Amniotic stem cell (primary cell): ENCODE data around the gene GIPC1.
A peak's percentile ranks its signal among the peaks of the same experiment; 100 is the strongest.
"Not testable (repeated sequence)": the region's sequence is repeated elsewhere in the genome, so short reads cannot be mapped to it uniquely, and the experiment has no call there.

Source experiments
- DNase-seq: peaks from one replicate; lab custom pipeline; 2025; lab: John Stamatoyannopoulos, UW

GIPC1 gene

GRCh38 chr19:14517840-14518505, 22.0 kb upstream of the GIPC1 start, which contains the start of gene DNAJB1:
Gene DNAJB1 (minus strand): TSS chr19:14518397. CDS start chr19:14518349, 48 bp downstream.
- DNase-seq, result no peak

GRCh38 chr19:14517446-14517839, 21.5 kb upstream of the GIPC1 start:
- DNase-seq, result no peak

- no peak for DNase-seq
These were observed 21.0 kb upstream of the GIPC1 start for GRCh38 chr19:14516746-14517438.

- DNase-seq, result no peak
These were observed 20.2 kb upstream of the GIPC1 start for GRCh38 chr19:14516048-14516534.

GRCh38 chr19:14515501-14516047, 19.6 kb upstream of the GIPC1 start:
- DNase-seq, result no peak

GRCh38 chr19:14514215-14514863, 18.4 kb upstream of the GIPC1 start:
- DNase-seq, result no peak

- DNase-seq, result no peak
These were observed 16.6 kb upstream of the GIPC1 start for GRCh38 chr19:14512406-14512961.

GRCh38 chr19:14511229-14511593, 15.3 kb upstream of the GIPC1 start:
- DNase-seq, result no peak

- DNase-seq, result no peak
These were observed 14.6 kb upstream of the GIPC1 start for GRCh38 chr19:14510311-14511228.

- DNase-seq, result no peak
These were observed 12.0 kb upstream of the GIPC1 start for GRCh38 chr19:14507704-14508542.

- peak; percentile 34 for DNase-seq
These were observed 9.7 kb upstream of the GIPC1 start for GRCh38 chr19:14505488-14506239.

- DNase-seq, result not testable (repeated sequence)
These were observed 8.6 kb upstream of the GIPC1 start for GRCh38 chr19:14504575-14504974.

GRCh38 chr19:14503285-14503684, 7.4 kb upstream of the GIPC1 start:
- DNase-seq, result no peak

GRCh38 chr19:14502334-14503092, 6.6 kb upstream of the GIPC1 start:
- DNase-seq, result no peak

- no peak for DNase-seq
These were observed 1.4 kb upstream of the GIPC1 start for GRCh38 chr19:14497228-14497921.

GRCh38 chr19:14496834-14497227, 904 bp upstream of the GIPC1 start:
- no peak for DNase-seq

- no peak for DNase-seq
These were observed 277 bp downstream of the GIPC1 start for GRCh38 chr19:14495672-14496028.

- no peak for DNase-seq
These were observed 836 bp downstream of the GIPC1 start for GRCh38 chr19:14494910-14495671.
